HepG2 (cell line): ENCODE results near the gene SLC43A3. TPM values are rescaled to one million over a fixed set of nuclear protein-coding genes. Genes with fewer than 3 reads are reported as not detected.
A peak's percentile ranks its signal among the peaks of the same experiment; 100 is the strongest.

Experiments used
- ARID5B ChIP-seq: IDR thresholded peaks from 2 replicates; pipeline ENCODE4 v1.4.0; 2020; ENCODE audit warnings: mild to moderate bottlenecking, missing genetic modification reagents
- FOXK1 ChIP-seq: sonication (generic); formaldehyde crosslinking; IDR thresholded peaks from 2 replicates; pipeline ENCODE4 v1.4.0; 2020; ENCODE audit warnings: low read depth, missing genetic modification reagents, borderline replicate concordance
- MEIS2 ChIP-seq: sonication (generic); formaldehyde crosslinking; IDR thresholded peaks from 2 replicates; pipeline ENCODE4 v1.9.0; 2021; ENCODE audit warnings: mild to moderate bottlenecking, missing genetic modification reagents
- MXI1 ChIP-seq: IDR thresholded peaks from 3 replicates; pipeline ENCODE4 v1.6.1; 2012; ENCODE audit warnings: low read depth, low read length, inconsistent platforms, borderline replicate concordance
- PAXIP1 ChIP-seq: sonication (generic); formaldehyde crosslinking; conservative IDR thresholded peaks from 2 replicates; pipeline ENCODE4 v1.4.0; 2020; ENCODE audit warnings: mild to moderate bottlenecking, missing genetic modification reagents, moderate library complexity
- PRDM15 ChIP-seq: sonication (generic); formaldehyde crosslinking; IDR thresholded peaks from 2 replicates; pipeline ENCODE4 v1.4.0; 2020; ENCODE audit warnings: missing genetic modification reagents
- RXRB ChIP-seq: IDR thresholded peaks from 2 replicates; pipeline ENCODE4 v1.6.1; 2016; ENCODE audit warnings: borderline replicate concordance, missing genetic modification reagents, missing compliant biosample characterization
- TFDP2 ChIP-seq: sonication (generic); formaldehyde crosslinking; IDR thresholded peaks from 2 replicates; pipeline ENCODE4 v1.4.0; 2020; ENCODE audit warnings: missing genetic modification reagents
- ZKSCAN5 ChIP-seq: sonication (generic); formaldehyde crosslinking; IDR thresholded peaks from 2 replicates; pipeline ENCODE4 v1.5.1; 2020; ENCODE audit warnings: mild to moderate bottlenecking, missing genetic modification reagents
- ZNF3 ChIP-seq: IDR thresholded peaks from 2 replicates; pipeline ENCODE4 v1.7.0; 2017; ENCODE audit warnings: inconsistent platforms
- ZNF441 ChIP-seq: sonication (generic); formaldehyde crosslinking; IDR thresholded peaks from 2 replicates; pipeline ENCODE4 v1.7.0; 2021; ENCODE audit warnings: missing genetic modification reagents, borderline replicate concordance
- ZUFSP ChIP-seq: sonication (generic); formaldehyde crosslinking; IDR thresholded peaks from 2 replicates; pipeline ENCODE4 v1.9.0; 2021; ENCODE audit warnings: missing genetic modification reagents, mild to moderate bottlenecking, borderline replicate concordance
- polyA plus RNA-seq, 8 experiments: library from polyadenylated mRNA; depleted of rRNA in 3 of 8; stranded (reverse) in 7 of 8; unstranded in 1 of 8; fragments of >200 nt; fragmentation: Illumina TruSeq in 4 of 8; extraction: Trizol in 4 of 8; gene quantifications; 2 replicates each; pipeline versions ENCODE4 v1.2.1 to v1.2.3, GENCODE V29; 2011 to 2016; ENCODE audit warnings: low read depth in 4 of 8, missing spikeins in 1 of 8, mixed read lengths in 1 of 8; ENCODE audit not compliant: insufficient read depth in 1 of 8
- total RNA-seq, 5 experiments: library from RNA; depleted of rRNA; stranded (reverse); fragments of >200 nt; fragmentation: Illumina TruSeq; extraction: Trizol; gene quantifications; 2 replicates each; pipeline ENCODE4 v1.2.3, GENCODE V29; 2016; ENCODE audit warnings: low read depth in 1 of 5

SLC43A3 gene
- total and polyA plus RNA-seq, 2 of the 13 experiments (the other 11 are each of a cell fraction or from before 2014, with no cell fraction given), result 2.6 TPM; not detected in 1

- TF ChIP-seq PRDM15 (CRISPR knock-in tag) (no peak), MXI1 (no peak), PAXIP1 (0 out of 2 replicates have a peak, but pooled peaks have one; percentile 38), ZKSCAN5 (CRISPR knock-in tag) (no peak), ZNF441 (CRISPR knock-in tag) (no peak), RXRB (CRISPR knock-in tag) (peak; percentile 18; the same call in 1 of the 2 replicates), ZNF3 (CRISPR knock-in tag) (no peak), FOXK1 (CRISPR knock-in tag) (peak; percentile 11; the same call in 1 of the 2 replicates), ARID5B (CRISPR knock-in tag) (no peak), ZUFSP (CRISPR knock-in tag) (no peak), MEIS2 (CRISPR knock-in tag) (0 out of 2 replicates have a peak, but pooled peaks have one; percentile 33), TFDP2 (no peak)
Observed at GRCh38 chr11:57438345-57439285, 11.7 kb upstream of the SLC43A3 start (continued).
